Measurements from ENCODE around the gene SPTSSA.

Gene SPTSSA

DNA sequence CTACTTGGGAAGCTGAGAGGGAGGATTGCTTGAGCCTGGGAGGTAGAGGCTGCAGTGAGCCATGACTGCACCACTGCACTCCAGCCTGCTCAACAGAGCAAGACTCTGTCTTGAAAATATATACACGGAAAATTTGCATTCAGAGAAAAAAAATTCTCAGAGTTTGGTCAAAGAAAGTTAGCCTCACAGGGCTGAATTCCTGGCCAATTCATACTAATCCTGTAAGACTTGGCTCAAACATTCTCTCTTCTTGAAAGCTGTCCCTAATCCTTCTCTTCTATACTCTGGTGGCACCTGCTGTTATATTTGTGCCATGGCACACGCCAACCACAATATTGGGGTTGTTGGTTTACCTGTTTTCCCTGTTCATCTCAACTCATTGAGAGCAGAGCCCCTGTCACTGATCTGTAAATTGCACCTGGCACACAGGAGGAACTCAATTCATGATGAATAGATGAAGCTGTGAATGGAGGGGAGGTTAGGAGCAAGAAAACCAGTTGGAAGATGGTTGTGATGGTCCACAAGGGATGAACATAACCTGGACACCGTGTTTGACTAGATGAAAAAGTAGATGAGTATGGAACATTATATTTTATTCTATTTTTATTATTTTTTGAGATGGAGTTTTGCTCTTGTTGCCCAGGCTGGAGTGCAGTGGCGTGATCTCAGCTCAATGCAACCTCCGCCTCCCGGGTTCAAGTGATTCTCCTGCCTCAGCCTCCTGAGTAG is 36.8 kb upstream of the SPTSSA start:
- Histone ChIP-seq H3K27ac (ENCODE audit: low read depth, low read length) (no peak overlapping the region), H2AFZ (ENCODE audit: low read depth, low read length, severe bottlenecking) (no peak overlapping the region), H3K4me2 (ENCODE audit: low read depth, low read length, poor library complexity, severe bottlenecking) (no peak overlapping the region), H3K9me2 (replicated peaks; ENCODE audit: insufficient read depth, low read length) (no peaks in the 10 kb centered on the region), H3K27me3 (ENCODE audit: low read length) (no peaks in the 10 kb centered on the region), H3K36me3 (ENCODE audit: low read length) (no peaks in the 10 kb centered on the region), H3K4me3 (ENCODE audit: insufficient read depth, low read length, poor library complexity, severe bottlenecking) (no peak overlapping the region), H3F3A (ENCODE audit: insufficient read depth) (no peaks in the 10 kb centered on the region), H3K79me2 (ENCODE audit: insufficient read depth, low read length) (no peaks in the 10 kb centered on the region), H4K20me1 (ENCODE audit: low read depth, low read length) (no peaks in the 10 kb centered on the region), H3K9ac (ENCODE audit: low read length) (no peak overlapping the region), H3K9me3 (ENCODE audit: insufficient read depth, low read length) (no peaks in the 10 kb centered on the region)
- TF ChIP-seq, protein P1, sequence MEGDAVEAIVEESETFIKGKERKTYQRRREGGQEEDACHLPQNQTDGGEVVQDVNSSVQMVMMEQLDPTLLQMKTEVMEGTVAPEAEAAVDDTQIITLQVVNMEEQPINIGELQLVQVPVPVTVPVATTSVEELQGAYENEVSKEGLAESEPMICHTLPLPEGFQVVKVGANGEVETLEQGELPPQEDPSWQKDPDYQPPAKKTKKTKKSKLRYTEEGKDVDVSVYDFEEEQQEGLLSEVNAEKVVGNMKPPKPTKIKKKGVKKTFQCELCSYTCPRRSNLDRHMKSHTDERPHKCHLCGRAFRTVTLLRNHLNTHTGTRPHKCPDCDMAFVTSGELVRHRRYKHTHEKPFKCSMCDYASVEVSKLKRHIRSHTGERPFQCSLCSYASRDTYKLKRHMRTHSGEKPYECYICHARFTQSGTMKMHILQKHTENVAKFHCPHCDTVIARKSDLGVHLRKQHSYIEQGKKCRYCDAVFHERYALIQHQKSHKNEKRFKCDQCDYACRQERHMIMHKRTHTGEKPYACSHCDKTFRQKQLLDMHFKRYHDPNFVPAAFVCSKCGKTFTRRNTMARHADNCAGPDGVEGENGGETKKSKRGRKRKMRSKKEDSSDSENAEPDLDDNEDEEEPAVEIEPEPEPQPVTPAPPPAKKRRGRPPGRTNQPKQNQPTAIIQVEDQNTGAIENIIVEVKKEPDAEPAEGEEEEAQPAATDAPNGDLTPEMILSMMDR (IDR thresholded peaks at IDR 0.05; ENCODE audit: insufficient read depth, low read length, poor library complexity, severe bottlenecking) = no peak
- no peak for TF ChIP-seq EZH2phosphoT487 (conservative IDR thresholded peaks at IDR 0.05; ENCODE audit: low read length)

DNA sequence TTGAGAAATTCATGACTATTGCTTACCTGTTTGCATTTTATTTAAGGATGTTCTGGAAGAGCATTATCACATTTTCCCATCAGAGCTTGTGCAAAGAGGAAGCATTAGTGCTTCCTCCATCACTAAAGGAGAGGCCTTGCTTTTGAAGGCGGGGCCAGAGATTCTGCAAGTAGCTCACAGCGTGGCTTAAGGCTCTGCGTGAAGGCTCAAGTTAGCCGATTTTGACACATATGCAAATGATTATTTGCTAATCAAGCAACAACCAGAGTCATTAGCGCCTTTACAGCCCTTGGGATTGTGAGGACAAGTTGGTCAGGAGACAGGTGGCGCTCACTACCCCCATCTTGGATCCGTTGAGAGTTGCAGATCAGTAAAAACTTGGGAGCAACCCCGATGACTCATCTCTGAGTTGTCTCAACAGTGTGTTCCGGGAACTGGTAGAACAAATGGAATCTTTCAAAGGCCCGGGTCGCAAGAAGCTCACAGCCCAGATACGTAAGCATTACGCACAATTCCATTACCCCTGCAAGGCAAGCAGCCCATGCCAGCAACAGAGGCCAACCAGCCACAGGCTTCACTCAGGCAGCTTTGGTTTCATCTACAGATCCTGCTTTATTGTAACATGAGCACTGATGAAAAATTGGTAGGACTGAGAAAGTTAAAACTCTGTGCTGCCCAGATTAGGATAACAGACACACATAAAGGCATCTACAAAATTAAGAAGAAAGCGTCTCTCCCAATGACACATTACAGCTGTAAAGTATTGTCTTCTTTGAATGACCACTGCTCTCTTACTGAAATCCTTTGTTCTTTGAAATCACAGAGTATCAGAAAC is 34.9 kb upstream of the SPTSSA start:
- Histone ChIP-seq H3K9ac (ENCODE audit: low read length) (no peak overlapping the region), H3K79me2 (ENCODE audit: insufficient read depth, low read length) (no peaks in the 10 kb centered on the region)
- TF ChIP-seq, protein P1 (IDR thresholded peaks at IDR 0.05; ENCODE audit: insufficient read depth, low read length, poor library complexity, severe bottlenecking) = no peak
- TF ChIP-seq EZH2phosphoT487 (conservative IDR thresholded peaks at IDR 0.05; ENCODE audit: low read length) = no peak

DNA sequence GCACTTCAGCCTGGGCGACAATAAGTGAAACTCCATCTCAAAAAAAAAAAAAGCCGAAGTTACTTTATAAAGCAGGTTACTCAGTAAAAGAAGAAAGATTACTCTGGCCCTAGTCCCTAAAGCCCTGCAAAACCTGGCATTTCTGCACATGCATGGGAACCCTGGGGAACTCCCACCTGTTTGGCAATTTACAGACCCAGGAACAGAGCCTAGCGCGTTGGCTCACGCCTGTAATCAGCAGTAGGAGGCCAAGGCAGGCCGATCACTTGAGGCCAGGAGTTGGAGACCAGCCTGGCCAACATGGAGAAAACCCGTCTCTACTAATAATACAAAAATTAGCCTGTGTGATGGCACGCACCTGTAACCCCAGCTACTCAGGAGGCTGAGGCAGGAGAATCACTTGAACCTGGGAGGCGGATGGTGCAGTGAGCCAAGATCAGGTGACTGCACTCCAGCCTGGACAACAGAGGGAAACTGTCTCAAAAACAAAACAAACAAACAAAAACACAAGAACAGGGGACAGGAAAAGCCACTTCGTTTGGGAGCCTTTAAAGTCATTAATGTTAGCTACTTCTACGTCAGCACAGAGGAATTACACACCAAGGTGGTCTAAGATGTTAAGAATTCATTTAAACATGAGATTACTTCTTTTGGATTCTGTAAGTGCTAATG is 34.1 kb upstream of the SPTSSA start:
- Histone ChIP-seq H3F3A (ENCODE audit: insufficient read depth) (no peaks in the 10 kb centered on the region), H2AFZ (ENCODE audit: low read depth, low read length, severe bottlenecking) (no peak overlapping the region), H3K36me3 (ENCODE audit: low read length) (no peaks in the 10 kb centered on the region), H3K9me3 (ENCODE audit: insufficient read depth, low read length) (no peaks in the 10 kb centered on the region), H3K27me3 (ENCODE audit: low read length) (no peaks in the 10 kb centered on the region), H3K4me3 (ENCODE audit: insufficient read depth, low read length, poor library complexity, severe bottlenecking) (no peak overlapping the region), H3K27ac (ENCODE audit: low read depth, low read length) (no peak overlapping the region), H3K4me2 (ENCODE audit: low read depth, low read length, poor library complexity, severe bottlenecking) (no peak overlapping the region), H3K9me2 (replicated peaks; ENCODE audit: insufficient read depth, low read length) (no peaks in the 10 kb centered on the region), H3K9ac (ENCODE audit: low read length) (no peak overlapping the region), H4K20me1 (ENCODE audit: low read depth, low read length) (no peaks in the 10 kb centered on the region), H3K79me2 (ENCODE audit: insufficient read depth, low read length) (no peaks in the 10 kb centered on the region)
- no peak for TF ChIP-seq EZH2phosphoT487 (conservative IDR thresholded peaks at IDR 0.05; ENCODE audit: low read length)
- TF ChIP-seq, protein P1 (IDR thresholded peaks at IDR 0.05; ENCODE audit: insufficient read depth, low read length, poor library complexity, severe bottlenecking) = no peak

More for the DNA sequence above, 34.9 kb upstream of the SPTSSA start:
- Histone ChIP-seq H2AFZ (ENCODE audit: low read depth, low read length, severe bottlenecking) (no peak overlapping the region), H3K4me2 (ENCODE audit: low read depth, low read length, poor library complexity, severe bottlenecking) (no peak overlapping the region), H4K20me1 (ENCODE audit: low read depth, low read length) (no peaks in the 10 kb centered on the region), H3K9me2 (replicated peaks; ENCODE audit: insufficient read depth, low read length) (no peaks in the 10 kb centered on the region), H3K27ac (ENCODE audit: low read depth, low read length) (no peak overlapping the region), H3K27me3 (ENCODE audit: low read length) (no peaks in the 10 kb centered on the region), H3K9me3 (ENCODE audit: insufficient read depth, low read length) (no peaks in the 10 kb centered on the region), H3F3A (ENCODE audit: insufficient read depth) (no peaks in the 10 kb centered on the region), H3K36me3 (ENCODE audit: low read length) (no peaks in the 10 kb centered on the region), H3K4me3 (ENCODE audit: insufficient read depth, low read length, poor library complexity, severe bottlenecking) (no peak overlapping the region)
